Endometrium (tissue), 2 donors: Measurements from ENCODE around the gene PSMD13.

Source experiments
- FAIRE-seq: peaks from 2 replicates; lab custom pipeline; 2012; peaks lifted over from hg19 to GRCh38; lab: Jason Lieb, UNC
- donor health status: control.
- donor health status: control.

The PSMD13 gene

DNA sequence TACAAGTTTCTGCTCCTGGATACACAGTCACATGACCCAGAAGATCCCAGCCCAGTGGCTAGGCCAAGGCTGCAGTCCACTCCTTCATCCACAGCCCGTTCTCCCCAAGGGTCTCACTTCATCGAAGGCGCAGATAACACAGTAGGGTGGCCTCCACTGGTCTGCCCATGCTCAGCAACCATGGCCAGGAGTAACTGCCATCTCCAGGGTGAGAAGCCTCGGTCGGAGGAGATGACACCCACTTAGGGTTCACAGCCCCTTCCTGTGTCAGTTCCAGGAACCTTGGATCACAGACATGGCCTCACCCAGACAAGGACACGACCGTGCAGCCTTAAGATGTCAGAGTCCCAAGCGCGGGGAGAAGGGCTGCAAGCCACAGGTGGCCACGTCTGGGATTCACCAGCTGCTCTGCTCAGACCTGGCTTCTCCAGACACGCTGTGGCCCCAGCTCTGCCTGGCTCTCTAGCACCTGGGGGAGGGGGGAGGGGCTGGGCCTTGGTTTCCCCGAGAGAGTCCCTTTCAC lies 32.1 kb upstream of the PSMD13 start:
- FAIRE-seq: no peak

- no peak for FAIRE-seq
Measured at GRCh38 chr11:205221-206001, 31.4 kb upstream of the PSMD13 start.

DNA sequence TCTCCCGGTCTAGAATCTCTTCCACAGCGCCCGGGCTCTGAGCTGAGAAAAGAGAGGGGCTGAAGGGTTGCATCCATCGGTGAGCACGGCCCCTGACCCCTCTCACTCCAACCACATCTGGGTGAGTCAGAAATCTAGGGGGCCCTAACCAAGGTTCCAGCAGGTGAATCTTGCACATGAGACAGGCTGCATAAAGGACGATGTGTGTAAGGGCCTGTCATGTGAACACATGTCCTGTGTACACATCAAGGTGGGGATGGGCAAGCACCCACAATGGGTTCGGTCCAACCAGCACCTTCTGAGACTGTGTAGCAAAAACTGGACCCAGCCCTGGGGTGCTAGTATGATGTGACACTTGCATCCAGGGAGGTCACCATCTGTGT lies 30.8 kb upstream of the PSMD13 start:
- FAIRE-seq: no peak

DNA sequence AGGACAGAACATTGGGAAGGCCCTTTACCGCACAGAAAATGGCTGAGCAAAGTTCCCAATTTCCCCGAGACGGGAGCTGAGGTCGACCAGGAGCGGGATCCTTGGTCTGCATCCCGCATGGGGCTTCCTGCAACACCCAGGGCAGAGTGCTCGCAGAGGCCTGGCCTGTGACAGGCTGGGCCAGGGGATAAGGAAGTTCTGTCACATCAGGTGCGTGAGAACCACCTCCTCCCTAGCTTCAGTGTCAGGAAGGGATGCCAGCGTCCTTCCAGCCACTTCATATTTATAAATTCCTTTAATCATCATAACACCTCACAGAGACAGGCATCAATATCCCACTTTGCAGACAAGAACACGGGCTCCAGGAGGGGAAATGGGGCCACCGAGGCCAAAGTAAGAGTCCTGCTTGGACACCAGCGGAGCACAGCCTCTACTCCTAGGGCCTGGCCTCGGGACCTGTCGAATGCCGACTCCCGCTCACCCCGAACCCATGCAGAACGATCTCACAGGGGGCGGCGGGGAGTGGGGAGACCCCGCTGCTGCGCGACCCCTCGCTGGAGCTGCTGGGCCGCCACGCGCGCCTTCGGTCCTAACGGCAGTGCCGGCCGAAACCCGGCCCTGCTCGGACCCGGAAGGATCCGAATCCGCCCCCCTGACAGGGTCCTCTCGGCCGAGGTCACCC lies 30.1 kb upstream of the PSMD13 start:
- no peak for FAIRE-seq

DNA sequence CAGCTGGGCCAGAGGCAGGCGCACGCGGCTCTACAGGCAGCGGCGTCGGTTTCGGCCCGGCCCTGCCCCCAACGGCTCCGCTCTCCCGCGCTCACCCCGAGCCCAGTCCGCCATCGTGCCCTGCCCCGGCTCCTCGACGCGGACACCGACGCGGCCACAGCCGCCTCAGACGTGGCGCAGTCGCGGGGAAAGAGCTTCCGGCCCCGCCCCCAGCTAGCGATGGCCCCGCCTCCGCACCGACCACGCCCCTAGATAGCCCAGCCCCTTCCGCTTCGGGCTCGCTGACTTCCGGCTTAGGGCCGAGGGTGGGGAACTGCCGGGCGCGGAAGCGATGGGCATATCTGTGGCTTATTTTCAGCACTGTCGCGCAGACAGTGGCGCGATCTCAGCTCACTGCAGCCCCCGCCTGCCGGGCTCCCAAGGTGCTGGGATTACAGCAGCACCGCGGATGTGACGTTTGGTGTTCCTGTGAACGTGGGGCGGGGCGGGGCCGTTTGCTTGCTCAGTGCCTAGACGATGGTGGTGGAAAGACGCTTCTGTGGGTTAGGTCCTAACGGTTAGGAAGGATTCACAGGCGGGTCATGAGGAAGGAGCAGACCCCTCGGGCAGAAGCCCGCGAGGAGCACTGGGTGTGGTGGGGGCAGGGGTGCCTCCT lies 29.4 kb upstream of the PSMD13 start, which contains the start of the genes BET1L and RIC8A:
TSS of gene BET1L (minus strand) at position 192 of the 655 bp plus-strand sequence. CDS start at position 114, 78 bp downstream.
TSS of gene RIC8A (plus strand) at position 501 of the 655 bp plus-strand sequence. CDS start 1,147 bp downstream, outside the sequence.
- peak; percentile 96 for FAIRE-seq

DNA sequence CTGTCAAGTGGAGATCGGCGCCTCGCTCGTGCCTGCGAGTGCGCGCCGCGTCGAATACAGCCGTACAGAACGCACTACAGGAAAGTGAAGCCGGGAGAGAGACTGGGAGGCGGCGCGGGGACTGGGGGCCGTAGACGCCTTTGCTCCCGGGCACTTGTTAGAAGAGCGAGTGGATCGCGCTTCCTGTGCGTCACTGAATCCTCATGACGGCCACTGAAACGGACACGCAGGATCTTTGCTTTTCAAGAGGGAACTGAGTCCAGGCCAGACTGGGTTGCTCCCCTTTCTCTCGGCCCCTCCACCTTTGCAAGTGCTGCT lies 29.0 kb upstream of the PSMD13 start:
- no peak for FAIRE-seq

DNA sequence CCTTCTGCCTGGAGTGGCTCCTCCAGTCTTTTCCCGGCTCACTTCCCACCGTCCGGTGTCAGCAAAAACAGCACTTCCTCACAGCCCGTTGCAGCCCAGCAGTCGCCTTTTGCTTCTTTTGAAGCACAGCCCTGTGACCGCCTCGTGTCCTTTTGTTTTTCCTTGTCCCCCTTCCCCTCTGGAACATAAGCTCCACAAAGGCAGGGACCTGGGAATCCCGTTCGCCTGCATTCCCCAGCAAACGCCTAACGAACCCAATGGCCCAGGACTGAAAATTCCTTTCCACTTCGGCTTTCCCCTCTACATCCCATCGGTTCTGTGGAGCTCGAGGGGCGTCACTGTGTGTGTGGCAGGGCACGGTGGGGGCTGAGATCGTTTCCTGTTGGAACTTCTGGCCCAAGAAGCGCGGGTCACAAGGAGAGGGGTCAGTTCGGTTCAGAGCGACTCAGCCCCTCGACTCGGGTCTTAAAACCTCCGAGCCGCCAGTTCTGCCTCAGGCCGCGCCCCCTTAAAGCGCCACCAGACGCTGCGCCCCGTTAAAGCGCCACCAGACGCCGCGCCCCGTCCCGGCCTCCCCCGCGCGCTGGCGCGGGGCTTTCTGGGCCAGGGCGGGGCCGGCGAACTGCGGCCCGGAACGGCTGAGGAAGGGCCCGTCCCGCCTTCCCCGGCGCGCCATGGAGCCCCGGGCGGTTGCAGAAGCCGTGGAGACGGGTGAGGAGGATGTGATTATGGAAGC lies 28.4 kb upstream of the PSMD13 start:
- no peak for FAIRE-seq

- FAIRE-seq: no peak
Measured at GRCh38 chr11:208917-209260, 27.9 kb upstream of the PSMD13 start.

GRCh38 chr11:209275-210121 lies 27.3 kb upstream of the PSMD13 start:
- FAIRE-seq: no peak

- FAIRE-seq: no peak
Measured at GRCh38 chr11:210122-210802, 26.5 kb upstream of the PSMD13 start.

GRCh38 chr11:210803-211180 lies 26.0 kb upstream of the PSMD13 start:
- no peak for FAIRE-seq

- no peak for FAIRE-seq
Measured at GRCh38 chr11:211295-211694, 25.5 kb upstream of the PSMD13 start.

GRCh38 chr11:211741-212140 lies 25.0 kb upstream of the PSMD13 start:
- no peak for FAIRE-seq

DNA sequence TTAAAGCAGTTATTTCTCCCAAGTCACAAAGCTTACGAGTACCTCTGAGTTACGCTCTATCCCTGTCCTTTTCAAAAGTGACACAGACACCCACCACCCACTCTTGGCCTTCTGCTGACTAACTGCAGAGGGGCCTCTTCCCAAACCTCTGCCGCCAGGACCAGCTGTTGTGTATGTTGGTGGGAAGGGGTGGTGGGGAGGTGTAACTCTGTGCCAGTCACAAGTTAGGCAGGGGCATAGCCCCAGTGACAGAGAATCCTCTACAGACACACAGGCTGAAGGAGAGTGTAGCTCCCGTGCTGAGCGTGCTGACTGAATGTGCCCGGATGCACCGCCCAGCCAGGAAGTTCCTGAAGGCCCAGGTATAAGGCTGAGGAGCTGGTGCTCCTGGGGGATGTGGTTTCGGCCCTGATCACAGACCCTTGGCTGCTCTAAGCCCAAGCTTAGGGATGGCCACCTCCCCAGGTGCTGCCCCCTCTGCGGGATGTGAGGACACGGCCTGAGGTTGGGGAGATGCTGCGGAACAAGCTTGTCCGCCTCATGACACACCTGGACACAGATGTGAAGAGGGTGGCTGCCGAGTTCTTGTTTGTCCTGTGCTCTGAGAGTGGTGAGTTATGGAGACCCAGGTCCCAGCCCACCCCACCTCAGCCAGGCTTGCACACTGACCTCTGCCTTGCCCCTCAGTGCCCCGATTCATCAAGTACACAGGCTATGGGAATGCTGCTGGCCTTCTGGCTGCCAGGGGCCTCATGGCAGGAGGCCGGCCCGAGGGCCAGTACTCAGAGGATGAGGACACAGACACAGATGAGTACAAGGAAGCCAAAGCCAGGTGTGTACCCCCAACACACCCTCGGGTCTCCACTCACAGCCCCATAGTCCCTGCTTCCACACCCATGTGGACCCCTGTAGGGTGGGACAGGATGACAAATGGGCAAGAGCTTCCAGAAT lies 24.4 kb upstream of the PSMD13 start:
- no peak for FAIRE-seq

DNA sequence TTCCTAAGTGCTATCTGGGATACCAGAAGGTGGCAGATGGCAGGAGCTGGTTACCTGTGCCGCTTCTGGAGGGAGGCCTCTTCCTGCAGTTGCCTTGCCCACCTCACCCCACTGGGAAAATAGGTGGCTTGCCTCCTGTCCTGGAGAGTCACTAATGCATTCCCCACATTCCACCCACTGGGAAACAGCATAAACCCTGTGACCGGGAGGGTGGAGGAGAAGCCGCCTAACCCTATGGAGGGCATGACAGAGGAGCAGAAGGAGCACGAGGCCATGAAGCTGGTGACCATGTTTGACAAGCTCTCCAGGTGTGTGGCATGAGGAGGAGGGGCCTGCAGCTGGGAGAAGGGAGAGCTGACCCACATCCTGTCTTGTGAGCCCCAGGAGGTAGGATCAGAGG lies 23.7 kb upstream of the PSMD13 start:
- FAIRE-seq: no peak

- no peak for FAIRE-seq
Measured at GRCh38 chr11:214083-214482, 22.7 kb upstream of the PSMD13 start.

GRCh38 chr11:215581-216037 lies 21.2 kb upstream of the PSMD13 start:
- FAIRE-seq: no peak

GRCh38 chr11:216081-216974 lies 20.4 kb upstream of the PSMD13 start:
- no peak for FAIRE-seq

DNA sequence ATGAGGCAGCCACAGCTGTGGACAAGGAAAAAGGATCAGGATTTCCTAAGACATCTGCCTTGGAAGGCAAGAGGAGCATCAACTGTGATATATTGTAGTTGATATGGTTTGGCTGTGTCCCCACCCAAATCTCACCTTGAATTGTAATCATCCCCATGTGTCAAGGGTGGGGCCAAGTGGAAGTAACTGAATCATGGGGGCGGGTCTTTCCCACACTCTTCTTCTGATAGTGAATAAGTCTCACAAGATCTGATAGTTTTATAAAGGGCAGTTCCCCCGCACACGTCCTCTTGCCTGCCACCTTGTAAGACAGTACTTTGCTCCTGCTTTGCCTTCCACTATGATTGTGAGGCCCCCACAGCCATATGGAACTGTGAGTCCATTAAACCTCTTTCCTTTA lies 19.1 kb upstream of the PSMD13 start:
- FAIRE-seq: no peak
